HepG2 (cell line): ENCODE data around the gene OGFOD3.
"Not testable (repeated sequence)": the region's sequence is repeated elsewhere in the genome, so short reads cannot be mapped to it uniquely, and the experiment has no call there.

ENCODE experiments used
- BRCA1 ChIP-seq: sonication (generic); formaldehyde crosslinking; IDR thresholded peaks from 2 replicates; pipeline ENCODE4 v1.4.0; 2020; ENCODE audit warnings: missing genetic modification reagents
- ETV5 ChIP-seq: IDR thresholded peaks from 2 replicates; pipeline ENCODE4 v1.6.1; 2018; ENCODE audit warnings: missing biosample characterization, missing genetic modification reagents, inconsistent platforms, borderline replicate concordance
- GABPA ChIP-seq, 2 experiments: IDR thresholded peaks; 2 replicates each; pipeline ENCODE4 v1.6.1; 2011 to 2016; ENCODE audit warnings: low read depth in 2 of 2, low read length in 1 of 2, missing biosample characterization in 1 of 2, missing genetic modification characterization in 1 of 2
- MLLT10 ChIP-seq: sonication (generic); formaldehyde crosslinking; IDR thresholded peaks from 2 replicates; pipeline ENCODE4 v1.4.0; 2020; ENCODE audit warnings: missing genetic modification reagents
- MXI1 ChIP-seq: IDR thresholded peaks from 3 replicates; pipeline ENCODE4 v1.6.1; 2012; ENCODE audit warnings: low read depth, low read length, inconsistent platforms, borderline replicate concordance
- POLR2A ChIP-seq, 2 experiments: IDR thresholded peaks; 2 replicates each; pipeline ENCODE4 v1.6.1; 2011; ENCODE audit warnings: low read depth in 2 of 2, low read length in 2 of 2, mild to moderate bottlenecking in 1 of 2, moderate library complexity in 1 of 2; ENCODE audit not compliant: insufficient read depth in 1 of 2
- POLR2AphosphoS5 ChIP-seq: IDR thresholded peaks from 2 replicates; pipeline ENCODE4 v1.6.1; 2012; ENCODE audit warnings: low read depth, low read length
- RFX5 ChIP-seq: IDR thresholded peaks from 2 replicates; pipeline ENCODE4 v1.6.1; 2011; ENCODE audit warnings: low read depth, low read length, improper control_type of control experiment
- TF ChIP-seq, protein P1 (sequence below): sonication (generic); formaldehyde crosslinking; IDR thresholded peaks from 2 replicates; pipeline ENCODE4 v1.5.0; 2020; ENCODE audit warnings: mild to moderate bottlenecking, missing genetic modification reagents, moderate library complexity
- TF ChIP-seq, protein P2 (sequence below): sonication (generic); formaldehyde crosslinking; IDR thresholded peaks from 2 replicates; pipeline ENCODE4 v1.5.0; 2020; ENCODE audit warnings: mild to moderate bottlenecking, low read depth, missing genetic modification reagents, borderline replicate concordance

DNA sequence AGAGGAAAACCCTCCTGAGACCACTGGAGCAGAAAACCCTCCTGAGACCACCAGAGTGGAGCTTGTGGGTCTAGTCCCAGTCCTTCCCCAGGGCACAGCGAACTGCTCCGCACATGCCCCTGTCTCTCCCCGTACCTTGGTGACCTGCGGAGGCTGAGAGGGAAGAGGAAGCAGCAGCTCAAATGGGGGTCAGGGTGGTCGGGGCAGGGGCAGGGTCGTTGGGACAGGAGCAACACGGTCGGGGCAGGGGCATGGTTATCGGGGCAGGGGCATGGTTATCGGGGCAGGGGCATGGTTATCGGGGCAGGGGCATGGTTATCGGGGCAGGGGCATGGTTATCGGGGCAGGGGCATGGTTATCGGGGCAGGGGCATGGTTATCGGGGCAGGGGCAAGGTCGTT, 6.3 kb downstream of the OGFOD3 start:
- not testable (repeated sequence) for TF ChIP-seq POLR2A (IDR thresholded peaks at IDR 0.05; ENCODE audit: insufficient read depth in 1 of 2, low read depth in 2 of 2, low read length in 2 of 2); BRCA1 (CRISPR knock-in tag); ETV5; MLLT10; POLR2AphosphoS5; RFX5; MXI1; GABPA (IDR thresholded peaks at IDR 0.05; ENCODE audit: low read depth, low read length); GABPA (CRISPR knock-in tag; IDR thresholded peaks at IDR 0.05; ENCODE audit: low read depth)
- TF ChIP-seq, protein P1, sequence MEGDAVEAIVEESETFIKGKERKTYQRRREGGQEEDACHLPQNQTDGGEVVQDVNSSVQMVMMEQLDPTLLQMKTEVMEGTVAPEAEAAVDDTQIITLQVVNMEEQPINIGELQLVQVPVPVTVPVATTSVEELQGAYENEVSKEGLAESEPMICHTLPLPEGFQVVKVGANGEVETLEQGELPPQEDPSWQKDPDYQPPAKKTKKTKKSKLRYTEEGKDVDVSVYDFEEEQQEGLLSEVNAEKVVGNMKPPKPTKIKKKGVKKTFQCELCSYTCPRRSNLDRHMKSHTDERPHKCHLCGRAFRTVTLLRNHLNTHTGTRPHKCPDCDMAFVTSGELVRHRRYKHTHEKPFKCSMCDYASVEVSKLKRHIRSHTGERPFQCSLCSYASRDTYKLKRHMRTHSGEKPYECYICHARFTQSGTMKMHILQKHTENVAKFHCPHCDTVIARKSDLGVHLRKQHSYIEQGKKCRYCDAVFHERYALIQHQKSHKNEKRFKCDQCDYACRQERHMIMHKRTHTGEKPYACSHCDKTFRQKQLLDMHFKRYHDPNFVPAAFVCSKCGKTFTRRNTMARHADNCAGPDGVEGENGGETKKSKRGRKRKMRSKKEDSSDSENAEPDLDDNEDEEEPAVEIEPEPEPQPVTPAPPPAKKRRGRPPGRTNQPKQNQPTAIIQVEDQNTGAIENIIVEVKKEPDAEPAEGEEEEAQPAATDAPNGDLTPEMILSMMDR (CRISPR knock-in tag): not testable (repeated sequence)
- TF ChIP-seq, protein P2, sequence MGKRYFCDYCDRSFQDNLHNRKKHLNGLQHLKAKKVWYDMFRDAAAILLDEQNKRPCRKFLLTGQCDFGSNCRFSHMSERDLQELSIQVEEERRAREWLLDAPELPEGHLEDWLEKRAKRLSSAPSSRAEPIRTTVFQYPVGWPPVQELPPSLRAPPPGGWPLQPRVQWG: not testable (repeated sequence)
